RKO (cell line): ENCODE data around the gene CASTOR2.
"Not testable (repeated sequence)": the region's sequence is repeated elsewhere in the genome, so short reads cannot be mapped to it uniquely, and the experiment has no call there.

ENCODE experiments used
- DNase-seq: peaks from one replicate; pipeline ENCODE4 v3.0.0-alpha.2; 2016; ENCODE audit warnings: low spot score

CASTOR2 gene

DNA sequence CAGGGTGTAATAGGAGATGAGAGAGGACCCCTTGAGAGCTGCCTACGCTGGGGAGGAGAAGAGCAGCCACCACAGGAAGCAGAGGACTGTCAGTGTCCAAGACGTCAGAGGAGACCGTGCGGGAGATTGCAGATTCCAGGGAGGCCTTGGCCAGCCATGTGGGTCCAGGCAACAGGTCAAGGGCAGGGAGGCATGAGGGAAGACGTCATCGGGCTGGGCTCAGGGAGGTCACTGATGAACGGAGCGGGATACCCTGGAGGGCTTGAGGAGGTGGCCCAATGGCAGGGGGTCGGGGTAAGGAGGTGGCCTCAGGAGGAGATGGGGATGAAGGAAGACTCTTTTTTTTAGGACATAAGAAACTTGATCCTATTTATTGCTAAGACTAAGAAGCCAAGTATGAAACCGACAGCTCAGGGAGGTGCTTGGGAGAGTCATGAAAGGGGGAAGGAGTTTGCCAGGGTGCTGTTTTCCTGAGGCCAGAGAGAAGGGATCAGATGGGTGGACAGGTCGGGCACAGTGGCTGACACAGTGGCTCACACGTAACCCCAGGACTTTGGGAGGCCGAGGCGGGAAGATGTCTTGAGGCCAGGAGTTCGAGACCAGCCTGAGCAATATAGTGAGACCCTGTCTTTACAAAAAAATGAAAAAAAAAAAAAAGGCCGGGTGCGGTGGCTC lies 30.5 kb downstream of the CASTOR2 start:
- not testable (repeated sequence) for DNase-seq

DNA sequence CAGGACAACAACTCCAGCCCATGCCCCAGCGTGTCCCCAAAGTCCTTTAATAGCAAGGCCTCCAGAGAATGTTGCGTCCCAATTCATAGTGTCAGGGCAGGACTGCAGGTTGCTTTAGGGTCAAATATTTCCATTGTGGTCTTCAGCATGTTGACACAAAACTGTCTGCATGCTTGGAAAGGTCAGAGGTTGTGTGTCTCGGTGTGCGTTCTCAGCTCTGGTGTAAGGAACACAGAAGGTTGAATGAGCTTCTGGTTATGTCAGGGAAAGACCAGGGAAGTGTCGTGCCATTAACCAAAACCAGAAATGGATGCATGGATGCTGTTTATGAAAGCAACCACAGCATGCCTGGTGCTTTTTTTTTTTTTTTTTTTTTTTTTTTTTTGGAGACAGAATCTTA lies 31.9 kb downstream of the CASTOR2 start:
- not testable (repeated sequence) for DNase-seq

DNA sequence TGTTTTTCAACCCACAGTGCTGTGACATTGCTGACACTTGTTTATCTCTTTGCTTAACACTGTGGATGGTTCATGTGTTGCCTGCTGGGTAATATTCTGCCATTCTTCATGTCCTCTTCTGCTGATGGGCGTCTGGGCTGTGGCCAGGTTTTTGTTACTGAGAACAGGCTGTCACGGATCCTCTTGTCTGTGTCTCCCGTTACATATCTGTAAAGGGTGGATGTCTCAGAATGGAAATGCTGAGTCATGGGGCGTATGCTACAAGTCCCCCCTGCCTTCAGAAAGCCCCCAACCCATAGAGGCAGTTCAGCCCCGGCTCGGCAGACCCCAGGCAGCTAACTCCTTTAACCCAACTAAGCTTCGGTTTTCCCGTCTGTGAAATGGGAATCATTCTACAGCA lies 33.3 kb downstream of the CASTOR2 start:
- DNase-seq: not testable (repeated sequence)

DNA sequence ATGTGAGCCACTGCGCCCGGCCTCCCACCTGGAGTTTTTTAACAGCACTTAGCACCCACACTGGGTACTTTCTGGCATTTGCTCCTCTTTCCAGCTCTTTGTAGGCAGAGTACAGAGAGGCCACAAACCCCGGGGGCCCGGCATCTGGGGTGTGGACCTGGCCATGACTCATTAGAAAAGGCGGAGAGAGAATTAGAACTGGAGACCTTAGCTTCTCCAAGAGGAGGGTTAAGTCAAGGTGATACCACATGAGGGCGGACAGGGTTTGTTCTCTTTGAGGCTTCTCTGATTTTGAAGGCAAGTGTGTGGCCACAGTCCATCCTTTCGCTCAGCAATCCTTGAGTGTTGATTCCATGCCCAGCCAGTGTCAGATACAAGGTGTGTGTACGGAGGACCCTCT lies 36.9 kb downstream of the CASTOR2 start:
- not testable (repeated sequence) for DNase-seq

DNA sequence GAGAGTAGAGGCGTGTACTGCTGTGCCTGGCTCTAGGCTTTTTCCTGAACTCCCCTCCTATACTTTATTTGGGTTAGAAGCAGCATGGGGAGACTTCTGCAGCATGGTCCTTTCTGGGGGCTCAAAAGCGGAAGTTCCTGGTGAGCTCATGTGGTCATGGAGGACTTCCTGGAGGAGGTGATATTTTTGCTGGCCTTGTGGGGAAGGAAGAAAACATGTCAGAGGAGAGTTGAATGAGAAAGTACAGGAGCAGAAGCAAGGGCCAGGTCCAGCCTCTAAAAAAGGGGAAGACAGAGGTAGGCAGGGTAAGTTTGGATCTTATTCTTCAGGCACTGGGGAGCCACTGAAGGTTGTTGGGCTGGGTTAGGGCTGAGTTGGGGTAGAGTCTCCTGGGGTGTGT lies 45.5 kb downstream of the CASTOR2 start:
- no peak for DNase-seq

DNA sequence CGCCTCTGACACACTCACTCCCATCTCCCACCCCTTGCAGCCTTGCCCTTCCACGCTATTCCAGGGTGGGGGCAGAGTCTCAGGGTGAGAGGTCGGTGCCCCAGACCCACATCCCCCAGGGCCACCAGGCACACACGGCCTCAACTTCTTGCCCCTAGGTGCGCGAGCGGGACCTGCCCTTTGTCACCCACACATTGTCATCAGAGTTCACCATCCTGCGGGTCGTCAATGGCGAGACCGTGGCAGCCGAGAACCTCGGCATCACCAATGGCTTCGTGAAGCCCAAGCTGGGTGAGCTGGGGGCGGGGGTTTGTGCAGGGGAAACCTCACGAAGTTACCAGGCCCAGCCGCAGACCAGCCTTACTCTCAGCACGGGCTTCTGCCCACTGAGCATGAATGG lies 53.3 kb downstream of the CASTOR2 start:
- no peak for DNase-seq

DNA sequence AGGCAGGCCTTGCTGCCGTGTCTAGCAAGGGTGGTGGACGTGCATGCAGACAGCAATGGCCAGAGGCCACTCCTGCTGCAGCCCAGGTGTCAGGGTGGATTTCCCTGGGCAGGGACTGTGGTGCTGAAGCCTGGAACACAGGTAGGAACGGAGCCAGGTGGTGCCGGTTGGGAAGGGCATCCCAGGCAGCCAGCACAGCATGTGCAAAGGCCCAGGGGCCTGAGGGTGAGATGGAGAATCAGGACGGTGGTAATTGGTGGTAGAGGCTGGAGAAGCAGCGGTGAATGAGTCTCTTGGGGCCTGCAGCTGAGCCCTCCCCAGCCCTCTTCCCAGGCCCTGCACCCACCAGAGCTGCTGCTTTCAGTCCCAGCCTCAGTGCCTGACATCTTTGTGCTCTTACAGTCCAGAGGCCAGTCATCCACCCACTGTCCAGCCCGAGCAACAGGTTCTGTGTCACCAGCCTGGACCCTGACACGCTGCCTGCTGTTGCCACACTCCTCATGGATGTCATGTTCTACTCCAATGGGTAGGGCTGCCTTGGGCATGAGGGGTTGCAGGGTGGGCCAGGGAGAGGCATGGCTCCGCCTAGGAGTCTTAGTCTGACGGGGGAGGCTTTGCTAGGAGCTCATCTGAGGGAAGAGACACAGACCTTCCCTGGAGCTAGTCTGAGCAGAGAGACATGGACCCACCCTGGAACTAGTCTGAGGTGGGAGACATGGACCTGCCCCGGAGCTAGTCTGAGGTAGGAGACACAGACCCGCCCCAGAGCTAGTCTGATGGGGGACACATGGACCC lies 54.3 kb downstream of the CASTOR2 start:
- no peak for DNase-seq

DNA sequence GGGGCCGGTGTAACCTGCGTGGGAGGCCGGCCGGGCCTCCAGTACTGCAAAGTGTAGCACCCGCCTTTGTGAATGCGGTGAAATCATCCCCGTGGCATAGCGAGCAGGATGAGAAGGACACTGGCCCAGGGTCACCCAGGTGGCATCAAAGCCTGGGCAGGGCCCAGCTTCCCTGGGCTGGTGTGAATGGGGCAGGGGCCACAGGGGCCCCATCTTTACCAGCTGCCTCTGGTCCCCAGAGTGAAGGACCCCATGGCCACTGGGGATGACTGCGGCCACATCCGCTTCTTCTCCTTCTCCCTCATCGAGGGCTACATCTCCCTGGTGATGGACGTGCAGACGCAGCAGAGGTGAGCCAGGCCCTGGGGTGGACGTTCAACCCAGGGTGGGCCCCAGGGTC lies 55.3 kb downstream of the CASTOR2 start:
- no peak for DNase-seq

DNA sequence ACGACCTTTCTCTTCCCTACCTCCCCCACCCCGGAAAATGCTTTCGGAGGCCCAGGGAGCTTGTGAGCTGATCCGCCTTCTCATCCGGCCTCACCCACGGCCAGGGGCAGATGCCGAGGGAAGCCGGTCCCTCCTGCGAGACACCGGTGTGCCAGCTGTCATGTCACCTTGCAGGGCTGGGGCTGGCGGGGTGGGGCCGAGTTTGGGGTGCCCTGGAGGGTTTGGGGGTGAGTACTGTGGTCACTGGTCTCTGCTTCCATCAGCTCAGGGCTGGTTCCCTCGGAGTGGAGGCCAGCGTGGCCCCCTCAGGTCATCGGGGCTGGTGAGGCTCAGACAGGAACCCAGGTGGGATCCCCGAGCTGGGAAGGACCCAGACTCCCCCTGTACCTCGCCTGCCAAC lies 60.4 kb downstream of the CASTOR2 start:
- no peak for DNase-seq

DNA sequence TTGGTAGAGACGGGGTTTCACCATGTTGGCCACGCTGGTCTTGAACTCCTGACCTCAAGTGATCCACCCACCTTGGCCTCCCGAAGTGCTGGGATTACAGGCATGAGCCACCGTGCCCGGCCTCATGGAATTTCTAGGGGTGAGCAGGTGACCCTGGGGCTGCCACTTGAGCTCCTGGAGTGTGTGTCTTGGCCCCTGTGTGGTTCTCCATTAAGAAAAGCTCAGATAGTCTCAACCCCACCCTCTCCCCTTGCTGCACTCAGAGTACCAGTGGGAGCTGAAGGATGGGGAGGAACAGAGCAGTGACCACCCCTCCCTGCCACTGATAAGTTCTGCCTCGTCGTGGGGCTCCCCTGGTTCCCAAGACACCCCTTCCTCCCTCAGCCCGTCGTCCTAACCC lies 63.8 kb downstream of the CASTOR2 start:
- DNase-seq: no peak

DNA sequence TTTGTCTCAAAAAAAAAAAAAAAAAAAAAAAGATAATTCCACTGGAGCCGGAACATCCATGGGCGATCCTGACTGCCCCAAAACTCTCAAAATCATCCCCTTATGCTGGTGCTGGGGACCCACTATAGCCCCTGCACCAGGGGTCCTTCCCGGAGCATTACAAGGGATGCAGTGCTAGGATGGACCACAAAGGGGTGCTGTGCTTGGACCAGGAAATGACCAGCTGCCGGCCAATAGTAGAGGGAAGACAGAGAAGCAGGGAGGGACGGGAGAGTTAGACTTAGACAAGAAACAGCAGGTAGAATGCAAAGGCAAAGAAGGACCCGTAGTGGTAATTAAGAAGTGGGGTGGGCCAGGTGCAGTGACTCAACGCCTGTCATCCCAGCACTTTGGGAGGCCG lies 68.6 kb downstream of the CASTOR2 start:
- no peak for DNase-seq

DNA sequence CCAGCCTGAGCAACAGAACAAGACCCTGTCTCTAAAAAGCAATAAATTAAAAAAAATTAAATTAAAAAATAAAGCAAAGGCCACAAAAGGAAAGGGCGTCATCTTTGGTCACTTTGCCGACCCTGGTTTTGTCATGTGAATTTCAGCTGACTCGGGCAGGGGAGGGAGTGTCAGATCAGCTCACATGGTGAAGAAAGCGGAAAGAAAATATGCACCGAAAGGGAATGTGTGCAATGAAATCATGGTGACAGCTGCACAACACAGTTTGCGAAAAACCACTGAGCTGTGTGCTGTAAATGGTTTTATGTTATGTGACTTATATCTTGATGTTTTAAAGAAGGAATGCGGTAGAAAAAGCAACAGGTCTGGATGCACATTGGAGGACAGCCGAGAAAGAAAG lies 69.3 kb downstream of the CASTOR2 start:
- DNase-seq: no peak

DNA sequence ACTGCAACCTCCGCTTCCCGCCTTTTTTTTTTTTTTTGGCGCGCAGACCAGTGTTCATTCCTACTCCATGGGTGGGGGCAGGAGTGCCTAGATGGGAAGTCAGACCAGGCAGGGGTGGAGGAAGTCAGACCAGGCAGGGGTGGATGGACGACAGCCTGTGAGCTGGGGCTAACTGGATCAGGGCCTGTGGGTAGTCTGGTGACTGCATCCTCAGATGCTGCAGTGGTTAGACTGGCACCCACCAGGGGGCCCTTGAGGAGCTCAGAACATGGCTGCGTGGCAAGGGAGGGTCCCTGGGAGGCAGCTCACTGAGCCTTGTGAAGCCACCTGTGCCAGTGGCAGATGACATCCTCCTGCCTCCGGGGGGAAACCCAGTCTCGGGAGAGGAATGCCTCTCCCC lies 74.0 kb downstream of the CASTOR2 start:
- no peak for DNase-seq

DNA sequence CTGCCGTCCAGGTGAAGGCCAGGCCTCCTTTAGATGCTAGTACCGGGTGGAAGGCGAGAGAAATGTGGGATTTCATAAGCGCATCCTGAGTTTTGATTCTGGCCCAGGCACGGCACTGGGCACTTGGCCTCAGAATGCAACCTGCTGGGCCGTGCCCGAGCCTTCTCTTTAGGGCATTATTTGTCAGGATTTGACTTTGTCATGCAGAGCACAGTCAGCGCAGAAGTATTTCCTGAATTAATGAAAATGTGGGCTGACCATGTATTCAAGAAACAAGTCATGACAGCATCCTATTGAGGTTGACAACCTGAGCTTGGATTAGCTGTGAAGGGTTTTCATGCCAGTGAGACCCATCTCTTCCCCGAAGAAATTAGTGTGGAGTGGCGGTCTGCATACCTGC lies 74.7 kb downstream of the CASTOR2 start:
- DNase-seq: peak; percentile 14

DNA sequence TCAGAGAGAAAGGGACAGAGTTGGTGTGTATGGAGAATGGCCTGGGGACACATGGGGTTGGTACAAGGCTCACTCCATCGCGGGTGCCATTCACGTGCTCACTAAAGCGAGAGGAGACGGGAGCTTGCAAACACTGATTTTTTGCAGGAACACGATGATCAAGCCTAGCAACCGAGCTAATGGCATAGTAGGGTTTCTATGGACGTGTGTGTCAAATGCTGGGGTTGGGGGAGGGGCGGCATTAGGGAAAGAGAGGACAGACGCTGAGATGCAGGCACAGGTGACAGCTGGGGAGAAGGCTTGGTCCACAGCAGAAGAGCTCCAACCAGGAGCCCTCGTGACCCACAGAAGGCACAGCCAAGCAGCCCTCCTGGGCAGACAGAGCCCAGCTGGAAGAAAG lies 75.2 kb downstream of the CASTOR2 start:
- no peak for DNase-seq

DNA sequence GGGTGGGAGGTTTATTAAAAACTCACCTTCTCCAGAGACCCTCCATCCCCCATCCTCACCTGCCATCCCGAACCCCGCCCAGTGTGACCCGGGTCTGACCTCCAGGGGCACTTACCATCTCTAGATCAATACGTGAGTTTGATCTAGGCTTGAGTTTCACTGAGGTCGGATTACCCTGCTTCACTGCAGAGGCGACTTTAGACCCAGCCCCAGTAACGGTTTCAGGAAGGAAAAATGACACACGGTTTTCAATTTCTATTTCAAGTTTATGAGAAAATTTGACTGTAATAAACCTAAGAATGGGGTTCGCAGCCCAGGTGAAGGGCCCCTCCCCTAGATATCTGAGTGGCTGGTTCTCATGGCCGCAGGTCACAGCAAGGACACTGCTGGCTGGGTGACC lies 76.0 kb downstream of the CASTOR2 start:
- DNase-seq: no peak

DNA sequence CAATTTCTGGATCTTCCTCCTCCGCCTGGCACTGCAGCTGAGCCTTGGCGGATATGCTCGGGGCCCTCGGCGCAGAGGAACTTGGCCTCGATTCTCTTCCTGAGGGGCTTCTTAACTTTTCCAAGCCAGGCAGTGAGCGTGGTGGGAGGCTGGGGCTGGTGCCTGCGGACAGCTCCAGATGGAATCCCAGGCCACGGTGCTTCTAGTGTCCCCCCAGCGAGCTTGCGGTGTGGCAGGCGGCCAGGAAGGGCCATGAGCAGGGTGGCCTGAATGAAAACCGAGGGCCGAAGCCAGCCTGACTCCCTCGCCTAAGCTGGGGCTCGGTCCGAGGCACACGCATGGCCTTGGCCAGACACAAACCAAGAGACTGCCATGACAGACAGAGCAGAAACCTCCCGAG lies 77.8 kb downstream of the CASTOR2 start:
- DNase-seq: no peak

DNA sequence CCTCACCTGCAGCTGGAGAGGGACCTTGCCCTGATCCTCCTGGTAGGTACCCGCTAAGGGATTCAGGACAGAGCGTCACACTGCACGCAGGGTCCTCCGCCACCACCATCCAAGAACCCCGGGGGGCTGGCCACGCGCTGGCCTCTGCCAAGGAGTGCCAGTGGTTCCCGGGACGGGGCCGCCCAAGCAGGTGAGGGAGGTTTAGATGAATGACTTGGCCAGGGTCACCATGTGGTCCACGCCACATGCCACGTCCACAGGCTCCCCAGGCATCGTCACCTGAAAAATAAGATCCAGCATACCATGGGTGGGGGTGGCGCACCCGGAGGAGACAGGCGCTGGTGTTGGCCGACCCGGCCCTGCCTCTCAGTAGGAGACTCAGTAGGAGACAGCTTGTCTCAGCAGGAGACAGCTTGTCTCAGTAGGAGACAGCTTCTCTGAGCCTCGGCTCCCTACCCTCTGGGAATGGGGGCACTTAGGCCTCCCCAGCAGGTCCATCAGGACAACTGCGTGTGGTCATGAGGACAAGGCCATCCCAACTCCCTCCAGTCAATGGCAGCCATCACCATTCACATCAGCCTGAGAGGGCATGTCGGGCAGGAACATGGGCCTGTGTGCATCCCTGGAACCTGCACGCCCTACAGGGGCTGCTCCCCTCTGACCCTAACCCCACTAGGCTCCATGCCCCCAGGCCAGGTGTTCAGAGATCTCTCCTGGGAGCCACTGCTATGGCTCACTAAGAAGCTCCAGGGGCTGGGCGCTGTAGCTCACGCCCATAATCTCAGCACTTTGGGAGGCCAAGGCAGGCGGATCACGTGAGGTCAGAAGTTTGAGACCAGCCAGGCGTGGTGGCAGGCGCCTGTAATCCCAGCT lies 78.6 kb downstream of the CASTOR2 start:
- DNase-seq: no peak

DNA sequence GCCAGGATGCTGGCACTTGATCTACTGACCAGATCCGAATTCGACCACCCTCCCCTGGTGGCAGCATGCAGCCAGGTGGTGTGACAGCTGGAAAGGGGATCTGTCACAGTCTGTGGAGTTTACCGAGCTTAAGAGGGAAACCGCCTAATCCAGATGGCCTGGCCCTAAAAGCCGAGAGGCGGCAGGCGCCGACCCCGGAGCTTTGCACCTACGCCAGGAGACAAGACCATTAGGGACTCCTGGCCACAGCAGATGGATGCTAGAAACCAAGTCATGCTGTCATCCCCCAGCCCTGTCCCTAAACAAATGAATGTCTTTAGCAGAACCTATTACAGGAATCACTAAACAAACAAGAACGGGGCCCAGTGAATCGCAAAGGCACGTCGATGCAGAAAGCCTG lies 81.4 kb downstream of the CASTOR2 start:
- DNase-seq: no peak

DNA sequence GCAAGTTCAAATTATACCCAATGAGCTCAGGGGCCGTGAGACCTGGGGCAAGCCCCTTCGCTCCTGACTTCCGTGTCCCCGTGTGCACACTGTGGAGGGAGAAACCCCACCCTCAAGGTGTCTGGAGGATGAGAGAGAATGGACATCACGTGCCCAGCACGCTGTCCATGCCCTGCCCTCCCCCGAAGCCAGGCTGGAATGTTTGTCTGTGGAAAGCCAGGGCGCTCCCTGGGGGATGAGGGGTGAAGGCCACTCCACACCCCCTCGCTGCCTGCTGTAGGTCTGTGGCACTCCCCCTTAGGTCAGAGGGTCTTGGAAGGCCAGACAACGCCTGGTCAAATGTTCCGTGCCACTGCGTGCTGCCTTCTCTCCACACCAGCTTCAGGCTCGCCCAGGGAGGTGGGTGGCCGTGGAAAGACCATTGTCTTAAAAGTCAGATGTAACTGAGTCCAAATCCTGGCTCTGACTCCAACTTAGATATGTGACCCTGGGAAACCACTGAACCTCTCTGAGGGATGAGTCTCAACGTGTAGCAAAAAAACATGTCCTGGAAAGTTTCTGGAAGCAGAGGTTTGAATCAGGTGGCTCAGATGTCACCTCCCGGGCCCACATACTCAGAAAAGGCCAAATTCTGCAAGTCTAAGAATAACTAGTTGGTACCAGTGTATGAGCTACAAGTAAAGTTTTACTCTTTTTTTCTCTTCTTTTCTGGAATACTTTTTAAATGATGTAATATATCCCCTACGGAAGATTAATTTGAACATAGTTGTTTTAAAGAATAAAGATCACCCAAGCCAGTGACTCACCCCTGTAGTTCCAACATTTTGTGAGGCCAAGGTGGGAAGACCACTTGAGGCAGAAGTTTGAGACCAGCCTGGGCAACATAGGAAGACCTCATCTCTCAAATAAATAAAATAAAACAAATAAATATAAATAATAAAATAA lies 84.2 kb downstream of the CASTOR2 start:
- no peak for DNase-seq

DNA sequence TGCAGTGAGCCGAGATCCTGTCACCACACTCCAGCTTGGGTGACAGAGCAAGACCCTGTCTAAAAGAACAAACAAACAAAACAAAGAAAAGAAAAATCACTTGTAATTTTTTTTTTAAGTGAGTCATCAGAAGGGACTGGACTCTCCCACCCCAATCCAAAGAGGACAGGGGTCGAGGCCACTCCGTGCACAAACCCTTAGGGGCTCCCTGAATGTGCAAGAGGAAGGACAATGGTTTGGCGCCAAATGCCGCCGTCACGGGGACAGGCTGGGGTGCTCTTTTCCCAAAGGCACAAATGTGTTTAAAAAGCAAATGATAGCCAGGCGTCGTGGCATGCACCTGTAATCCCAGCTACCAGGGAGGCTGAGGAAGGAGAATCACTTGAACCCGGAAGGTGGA lies 85.3 kb downstream of the CASTOR2 start:
- DNase-seq: no peak

DNA sequence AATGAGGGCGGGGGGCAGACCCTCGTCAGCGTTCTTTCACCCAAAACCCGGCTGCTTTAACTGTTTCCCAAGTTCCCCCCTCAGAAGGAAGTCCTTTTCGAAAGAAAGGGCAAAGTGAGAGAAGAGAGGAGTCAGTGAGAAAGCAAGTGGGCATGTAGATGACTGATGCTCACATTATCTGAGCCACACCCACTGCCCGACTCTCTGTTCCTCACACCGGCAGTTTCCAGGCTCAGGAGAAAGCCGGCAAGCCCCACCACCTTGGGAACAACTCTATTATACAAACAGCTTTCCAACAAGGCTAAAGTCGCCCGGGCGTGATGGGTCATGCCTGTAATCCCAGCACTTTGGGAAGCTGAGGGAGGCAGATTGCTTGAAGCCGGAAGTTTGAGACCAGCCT lies 86.0 kb downstream of the CASTOR2 start:
- DNase-seq: no peak
